Measurements from ENCODE around the gene CELF2.

CELF2 gene

GRCh38 chr10:11204351-11204942 lies 186.8 kb downstream of the CELF2 start:
- TF ChIP-seq, protein P1, sequence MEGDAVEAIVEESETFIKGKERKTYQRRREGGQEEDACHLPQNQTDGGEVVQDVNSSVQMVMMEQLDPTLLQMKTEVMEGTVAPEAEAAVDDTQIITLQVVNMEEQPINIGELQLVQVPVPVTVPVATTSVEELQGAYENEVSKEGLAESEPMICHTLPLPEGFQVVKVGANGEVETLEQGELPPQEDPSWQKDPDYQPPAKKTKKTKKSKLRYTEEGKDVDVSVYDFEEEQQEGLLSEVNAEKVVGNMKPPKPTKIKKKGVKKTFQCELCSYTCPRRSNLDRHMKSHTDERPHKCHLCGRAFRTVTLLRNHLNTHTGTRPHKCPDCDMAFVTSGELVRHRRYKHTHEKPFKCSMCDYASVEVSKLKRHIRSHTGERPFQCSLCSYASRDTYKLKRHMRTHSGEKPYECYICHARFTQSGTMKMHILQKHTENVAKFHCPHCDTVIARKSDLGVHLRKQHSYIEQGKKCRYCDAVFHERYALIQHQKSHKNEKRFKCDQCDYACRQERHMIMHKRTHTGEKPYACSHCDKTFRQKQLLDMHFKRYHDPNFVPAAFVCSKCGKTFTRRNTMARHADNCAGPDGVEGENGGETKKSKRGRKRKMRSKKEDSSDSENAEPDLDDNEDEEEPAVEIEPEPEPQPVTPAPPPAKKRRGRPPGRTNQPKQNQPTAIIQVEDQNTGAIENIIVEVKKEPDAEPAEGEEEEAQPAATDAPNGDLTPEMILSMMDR (conservative IDR thresholded peaks at IDR 0.05) = no peak
- TF ChIP-seq ZFX (IDR thresholded peaks at IDR 0.05) = no peak
- H3K27ac ChIP-seq = no peak overlapping the region

- TF ChIP-seq, protein P1 (conservative IDR thresholded peaks at IDR 0.05) = no peak
- TF ChIP-seq ZFX (IDR thresholded peaks at IDR 0.05) = no peak
- H3K27ac ChIP-seq = no peak overlapping the region
Measured at GRCh38 chr10:11205030-11205772, 187.5 kb downstream of the CELF2 start.

- TF ChIP-seq, protein P1 (conservative IDR thresholded peaks at IDR 0.05) = no peak
- TF ChIP-seq ZFX (IDR thresholded peaks at IDR 0.05) = no peak
- no peak overlapping the region for H3K27ac ChIP-seq
Measured at GRCh38 chr10:11206676-11207559, 189.2 kb downstream of the CELF2 start.

GRCh38 chr10:11207560-11207844 lies 189.8 kb downstream of the CELF2 start:
- H3K27ac ChIP-seq = no peak overlapping the region
- TF ChIP-seq, protein P1 (conservative IDR thresholded peaks at IDR 0.05) = no peak
- no peak for TF ChIP-seq ZFX (IDR thresholded peaks at IDR 0.05)

- TF ChIP-seq, protein P1 (conservative IDR thresholded peaks at IDR 0.05) = no peak
- TF ChIP-seq ZFX (IDR thresholded peaks at IDR 0.05) = no peak
- H3K27ac ChIP-seq = no peak overlapping the region
Measured at GRCh38 chr10:11208243-11208642, 190.6 kb downstream of the CELF2 start.

GRCh38 chr10:11208908-11209829 lies 191.5 kb downstream of the CELF2 start:
- TF ChIP-seq ZFX (IDR thresholded peaks at IDR 0.05) = no peak
- TF ChIP-seq, protein P1 (conservative IDR thresholded peaks at IDR 0.05) = no peak
- H3K27ac ChIP-seq = no peak overlapping the region
